ENCODE results near the gene KCTD5. TPM values are rescaled to one million over a fixed set of nuclear protein-coding genes. Genes with fewer than 3 reads are reported as not detected.
"Not testable (repeated sequence)": the region's sequence is repeated elsewhere in the genome, so short reads cannot be mapped to it uniquely, and the experiment has no call there.

The KCTD5 gene
- total RNA-seq, 6 experiments from 2014 or later, result 7.3 to 22.8 (median 11.1) TPM

- no peaks in the 10 kb centered on the region for H3K36me3 ChIP-seq
- 63% methylated on average over 1 of the region's 2 CpGs for WGBS (ENCODE audit: insufficient coverage, low coverage, low lambda C conversion rate, missing lambda C conversion rate)
- DNase-seq (no peak), ATAC-seq (no peak)
- no peak overlapping the region for H3K4me3 ChIP-seq
- H3K27me3 ChIP-seq, result no peaks in the 10 kb centered on the region
- TF ChIP-seq, protein P1, sequence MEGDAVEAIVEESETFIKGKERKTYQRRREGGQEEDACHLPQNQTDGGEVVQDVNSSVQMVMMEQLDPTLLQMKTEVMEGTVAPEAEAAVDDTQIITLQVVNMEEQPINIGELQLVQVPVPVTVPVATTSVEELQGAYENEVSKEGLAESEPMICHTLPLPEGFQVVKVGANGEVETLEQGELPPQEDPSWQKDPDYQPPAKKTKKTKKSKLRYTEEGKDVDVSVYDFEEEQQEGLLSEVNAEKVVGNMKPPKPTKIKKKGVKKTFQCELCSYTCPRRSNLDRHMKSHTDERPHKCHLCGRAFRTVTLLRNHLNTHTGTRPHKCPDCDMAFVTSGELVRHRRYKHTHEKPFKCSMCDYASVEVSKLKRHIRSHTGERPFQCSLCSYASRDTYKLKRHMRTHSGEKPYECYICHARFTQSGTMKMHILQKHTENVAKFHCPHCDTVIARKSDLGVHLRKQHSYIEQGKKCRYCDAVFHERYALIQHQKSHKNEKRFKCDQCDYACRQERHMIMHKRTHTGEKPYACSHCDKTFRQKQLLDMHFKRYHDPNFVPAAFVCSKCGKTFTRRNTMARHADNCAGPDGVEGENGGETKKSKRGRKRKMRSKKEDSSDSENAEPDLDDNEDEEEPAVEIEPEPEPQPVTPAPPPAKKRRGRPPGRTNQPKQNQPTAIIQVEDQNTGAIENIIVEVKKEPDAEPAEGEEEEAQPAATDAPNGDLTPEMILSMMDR (IDR thresholded peaks at IDR 0.05), result no peak
- TF ChIP-seq POLR2A (IDR thresholded peaks at IDR 0.05), result no peak
- no peaks in the 10 kb centered on the region for H3K9me3 ChIP-seq
- H3K27ac ChIP-seq, result no peak overlapping the region
- intact Hi-C loops (cut with DNase I), result no loop called here
- peaks cover 0 to 7% (median 3%) of the 10 kb centered on the region in 4 donors for H3K4me1 ChIP-seq
These were observed 25.3 kb upstream of the KCTD5 start for GRCh38 chr16:2656985-2657384.

DNA sequence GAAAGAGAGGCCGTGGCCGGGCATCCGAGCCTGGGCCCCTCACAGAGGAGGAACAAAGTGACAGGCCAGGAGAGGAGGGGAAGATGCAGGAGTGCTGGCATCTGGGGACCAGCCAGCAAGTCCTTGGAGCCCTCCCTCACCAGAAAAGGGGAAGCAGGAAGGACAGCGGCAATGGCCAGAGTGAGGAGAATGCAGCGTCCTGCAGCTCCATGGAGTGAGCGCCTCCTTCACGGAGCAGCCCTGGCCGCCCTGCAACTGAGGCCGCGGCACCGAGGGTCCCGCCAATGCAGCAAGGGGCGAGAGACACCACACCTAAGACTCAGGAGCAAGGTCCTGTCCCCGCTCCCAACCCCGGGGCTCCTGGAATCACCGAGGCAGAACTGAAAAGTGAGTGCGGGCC lies 24.5 kb upstream of the KCTD5 start:
- ATAC-seq; H3K4me3 ChIP-seq; H3K4me1 ChIP-seq; DNase-seq; H3K27ac ChIP-seq; intact Hi-C loops (cut with DNase I); H3K27me3 ChIP-seq; H3K9me3 ChIP-seq; H3K36me3 ChIP-seq: not testable (repeated sequence)
- no CpG with 5 or more reads among the region's 17 CpGs for WGBS (ENCODE audit: insufficient coverage, low coverage, low lambda C conversion rate, missing lambda C conversion rate)

DNA sequence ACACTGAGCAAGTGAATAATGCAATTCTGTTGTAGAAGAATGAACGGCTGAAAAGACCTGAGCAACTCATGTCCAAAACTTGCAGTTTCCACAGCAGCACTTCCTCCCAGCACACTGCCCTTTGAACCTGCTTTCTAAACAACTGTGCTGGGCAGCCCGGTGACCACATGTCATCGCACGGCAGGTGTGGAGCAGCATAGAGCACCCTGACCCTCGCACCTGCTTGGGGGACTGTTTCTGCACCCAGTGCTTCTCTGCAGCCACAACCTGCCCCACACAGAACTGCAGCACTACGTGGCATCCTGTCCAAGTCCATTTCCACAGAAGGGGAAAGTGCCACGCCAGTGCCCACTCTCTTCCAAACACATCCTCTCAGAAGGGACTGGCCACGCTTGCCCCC lies 22.8 kb upstream of the KCTD5 start:
- intact Hi-C loops (cut with DNase I); H3K27ac ChIP-seq; H3K4me1 ChIP-seq; H3K36me3 ChIP-seq; H3K27me3 ChIP-seq; H3K9me3 ChIP-seq; H3K4me3 ChIP-seq: not testable (repeated sequence)
- peak; percentile 90 to 95 (median 94) for ATAC-seq
- no CpG with 5 or more reads among the region's 8 CpGs for WGBS (ENCODE audit: insufficient coverage, low coverage, low lambda C conversion rate, missing lambda C conversion rate)
- DNase-seq, result peak; percentile 73 to 79 (median 78)

- intact Hi-C loops (cut with DNase I); DNase-seq; H3K27ac ChIP-seq; H3K4me3 ChIP-seq; H3K36me3 ChIP-seq; H3K27me3 ChIP-seq; H3K9me3 ChIP-seq; ATAC-seq; H3K4me1 ChIP-seq: not testable (repeated sequence)
- 57% methylated on average over 7 of the region's 11 CpGs for WGBS (ENCODE audit: insufficient coverage, low coverage, low lambda C conversion rate, missing lambda C conversion rate)
These were observed 22.2 kb upstream of the KCTD5 start for GRCh38 chr16:2660014-2660662.

GRCh38 chr16:2660755-2661373 lies 21.5 kb upstream of the KCTD5 start:
- H3K4me1 ChIP-seq; intact Hi-C loops (cut with DNase I); H3K27me3 ChIP-seq; H3K9me3 ChIP-seq; H3K4me3 ChIP-seq; H3K27ac ChIP-seq; H3K36me3 ChIP-seq: not testable (repeated sequence)
- WGBS (ENCODE audit: insufficient coverage, low coverage, low lambda C conversion rate, missing lambda C conversion rate), result 30% methylated on average over 19 of the region's 21 CpGs
- DNase-seq (peak in 2 of 3 donors; percentile 24 to 62), ATAC-seq (peak in 2 of 4 donors; percentile 14 to 15)
- TF ChIP-seq, protein P1 (IDR thresholded peaks at IDR 0.05), result peak; percentile 55 to 68 (median 64)
